HL-60 (cell line): Measurements from ENCODE around the gene PSMD3.

Source experiments
- DNase-seq, 2 experiments: peaks; one replicate each; pipeline ENCODE4 v3.0.0-alpha.2; 2010 to 2020; ENCODE audit warnings: low read depth in 1 of 2, low spot score in 1 of 2
- H3K27ac ChIP-seq: fragments of 250-450 bp; sonication (Bioruptor Pico); replicated peaks from 2 replicates; pipeline ENCODE4 v1.5.1; 2020; ENCODE audit warnings: mild to moderate bottlenecking, moderate library complexity
- H3K27me3 ChIP-seq: fragments of 250-450 bp; sonication (Bioruptor Pico); 2 replicates; pipeline ENCODE4 v1.5.1; 2021; ENCODE audit warnings: mild to moderate bottlenecking, moderate library complexity; ENCODE audit not compliant: insufficient read depth, poor library complexity, severe bottlenecking
- H3K4me3 ChIP-seq: replicated peaks from 2 replicates; pipeline ENCODE4 v1.5.1; 2011; ENCODE audit warnings: mild to moderate bottlenecking, control low read depth, low read length; ENCODE audit not compliant: insufficient read depth
- CTCF ChIP-seq: IDR thresholded peaks from one replicate; pipeline ENCODE4 v1.5.1; 2011; ENCODE audit warnings: low read length, control low read depth, inconsistent platforms; ENCODE audit not compliant: insufficient read depth
- GABPA ChIP-seq: IDR thresholded peaks from 2 replicates; pipeline ENCODE4 v1.6.1; 2012; ENCODE audit warnings: low read depth
- POLR2AphosphoS5 ChIP-seq: IDR thresholded peaks from 2 replicates; pipeline ENCODE4 v1.6.1; 2012; ENCODE audit warnings: low read depth
- REST ChIP-seq: IDR thresholded peaks from 2 replicates; pipeline ENCODE4 v1.6.1; 2012; ENCODE audit warnings: low read depth; ENCODE audit not compliant: insufficient replicate concordance
- SPI1 ChIP-seq: IDR thresholded peaks from 2 replicates; pipeline ENCODE4 v1.6.1; 2012; ENCODE audit warnings: low read depth, mild to moderate bottlenecking, borderline replicate concordance

PSMD3 gene

DNA sequence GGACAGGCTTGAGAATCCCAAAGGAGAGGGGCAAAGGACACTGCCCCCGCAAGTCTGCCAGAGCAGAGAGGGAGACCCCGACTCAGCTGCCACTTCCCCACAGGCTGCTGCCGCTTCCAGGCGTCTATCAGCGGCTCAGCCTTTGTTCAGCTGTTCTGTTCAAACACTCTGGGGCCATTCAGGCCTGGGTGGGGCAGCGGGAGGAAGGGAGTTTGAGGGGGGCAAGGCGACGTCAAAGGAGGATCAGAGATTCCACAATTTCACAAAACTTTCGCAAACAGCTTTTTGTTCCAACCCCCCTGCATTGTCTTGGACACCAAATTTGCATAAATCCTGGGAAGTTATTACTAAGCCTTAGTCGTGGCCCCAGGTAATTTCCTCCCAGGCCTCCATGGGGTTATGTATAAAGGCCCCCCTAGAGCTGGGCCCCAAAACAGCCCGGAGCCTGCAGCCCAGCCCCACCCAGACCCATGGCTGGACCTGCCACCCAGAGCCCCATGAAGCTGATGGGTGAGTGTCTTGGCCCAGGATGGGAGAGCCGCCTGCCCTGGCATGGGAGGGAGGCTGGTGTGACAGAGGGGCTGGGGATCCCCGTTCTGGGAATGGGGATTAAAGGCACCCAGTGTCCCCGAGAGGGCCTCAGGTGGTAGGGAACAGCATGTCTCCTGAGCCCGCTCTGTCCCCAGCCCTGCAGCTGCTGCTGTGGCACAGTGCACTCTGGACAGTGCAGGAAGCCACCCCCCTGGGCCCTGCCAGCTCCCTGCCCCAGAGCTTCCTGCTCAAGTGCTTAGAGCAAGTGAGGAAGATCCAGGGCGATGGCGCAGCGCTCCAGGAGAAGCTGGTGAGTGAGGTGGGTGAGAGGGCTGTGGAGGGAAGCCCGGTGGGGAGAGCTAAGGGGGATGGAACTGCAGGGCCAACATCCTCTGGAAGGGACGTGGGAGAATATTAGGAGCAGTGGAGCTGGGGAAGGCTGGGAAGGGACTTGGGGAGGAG lies 34.7 kb downstream of the PSMD3 start, which contains the start of gene CSF3:
Gene CSF3, plus strand, starts transcription at position 436 of the 993 bp plus-strand sequence. Its CDS starts 35 bp downstream, at position 471.
- Histone ChIP-seq H3K27ac (no peak within 1 kb of the TSS), H3K4me3 (no peak within 1 kb of the TSS), H3K27me3 (peaks cover 2% of the 10 kb centered on the region)
- no peak for TF ChIP-seq GABPA
- no peak for TF ChIP-seq POLR2AphosphoS5
- no peak for DNase-seq

DNA sequence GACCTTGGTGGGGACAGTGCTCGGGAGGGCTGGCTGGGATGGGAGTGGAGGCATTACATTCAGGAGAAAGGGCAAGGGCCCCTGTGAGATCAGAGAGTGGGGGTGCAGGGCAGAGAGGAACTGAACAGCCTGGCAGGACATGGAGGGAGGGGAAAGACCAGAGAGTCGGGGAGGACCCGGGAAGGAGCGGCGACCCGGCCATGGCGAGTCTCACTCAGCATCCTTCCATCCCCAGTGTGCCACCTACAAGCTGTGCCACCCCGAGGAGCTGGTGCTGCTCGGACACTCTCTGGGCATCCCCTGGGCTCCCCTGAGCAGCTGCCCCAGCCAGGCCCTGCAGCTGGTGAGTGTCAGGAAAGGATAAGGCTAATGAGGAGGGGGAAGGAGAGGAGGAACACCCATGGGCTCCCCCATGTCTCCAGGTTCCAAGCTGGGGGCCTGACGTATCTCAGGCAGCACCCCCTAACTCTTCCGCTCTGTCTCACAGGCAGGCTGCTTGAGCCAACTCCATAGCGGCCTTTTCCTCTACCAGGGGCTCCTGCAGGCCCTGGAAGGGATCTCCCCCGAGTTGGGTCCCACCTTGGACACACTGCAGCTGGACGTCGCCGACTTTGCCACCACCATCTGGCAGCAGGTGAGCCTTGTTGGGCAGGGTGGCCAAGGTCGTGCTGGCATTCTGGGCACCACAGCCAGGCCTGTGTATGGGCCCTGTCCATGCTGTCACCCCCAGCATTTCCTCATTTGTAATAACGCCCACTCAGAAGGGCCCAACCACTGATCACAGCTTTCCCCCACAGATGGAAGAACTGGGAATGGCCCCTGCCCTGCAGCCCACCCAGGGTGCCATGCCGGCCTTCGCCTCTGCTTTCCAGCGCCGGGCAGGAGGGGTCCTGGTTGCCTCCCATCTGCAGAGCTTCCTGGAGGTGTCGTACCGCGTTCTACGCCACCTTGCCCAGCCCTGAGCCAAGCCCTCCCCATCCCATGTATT lies 35.7 kb downstream of the PSMD3 start:
- TF ChIP-seq GABPA, result no peak
- TF ChIP-seq SPI1, result no peak
- no peak for TF ChIP-seq REST
- TF ChIP-seq CTCF, result no peak
- TF ChIP-seq POLR2AphosphoS5, result no peak
- no peak for DNase-seq
- H3K27ac ChIP-seq, result no peak overlapping the region
- peaks cover 2% of the 10 kb centered on the region for H3K27me3 ChIP-seq
- no peak overlapping the region for H3K4me3 ChIP-seq

DNA sequence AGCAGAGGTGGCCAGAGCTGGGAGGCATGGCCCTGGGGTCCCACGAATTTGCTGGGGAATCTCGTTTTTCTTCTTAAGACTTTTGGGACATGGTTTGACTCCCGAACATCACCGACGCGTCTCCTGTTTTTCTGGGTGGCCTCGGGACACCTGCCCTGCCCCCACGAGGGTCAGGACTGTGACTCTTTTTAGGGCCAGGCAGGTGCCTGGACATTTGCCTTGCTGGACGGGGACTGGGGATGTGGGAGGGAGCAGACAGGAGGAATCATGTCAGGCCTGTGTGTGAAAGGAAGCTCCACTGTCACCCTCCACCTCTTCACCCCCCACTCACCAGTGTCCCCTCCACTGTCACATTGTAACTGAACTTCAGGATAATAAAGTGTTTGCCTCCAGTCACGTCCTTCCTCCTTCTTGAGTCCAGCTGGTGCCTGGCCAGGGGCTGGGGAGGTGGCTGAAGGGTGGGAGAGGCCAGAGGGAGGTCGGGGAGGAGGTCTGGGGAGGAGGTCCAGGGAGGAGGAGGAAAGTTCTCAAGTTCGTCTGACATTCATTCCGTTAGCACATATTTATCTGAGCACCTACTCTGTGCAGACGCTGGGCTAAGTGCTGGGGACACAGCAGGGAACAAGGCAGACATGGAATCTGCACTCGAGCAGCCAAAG lies 36.9 kb downstream of the PSMD3 start:
- Histone ChIP-seq H3K4me3 (no peak overlapping the region), H3K27ac (no peak overlapping the region), H3K27me3 (peaks cover 2% of the 10 kb centered on the region)
- DNase-seq, result no peak
- TF ChIP-seq SPI1, result no peak
- TF ChIP-seq CTCF, result no peak
- no peak for TF ChIP-seq POLR2AphosphoS5
- no peak for TF ChIP-seq REST
- no peak for TF ChIP-seq GABPA
